Measurements from ENCODE around the gene ELOVL3.

- no peak for TF ChIP-seq POLR2AphosphoS5 (IDR thresholded peaks at IDR 0.05)
- TF ChIP-seq POLR2A (IDR thresholded peaks at IDR 0.05; ENCODE audit: low read depth), result no peak
- no peak for TF ChIP-seq CTCF (IDR thresholded peaks at IDR 0.05)
Measured at GRCh38 chr10:102247734-102248133, 21.6 kb downstream of the ELOVL3 start.

Measured in esophagus muscularis mucosa (tissue), 3 donors.